Activated naive CD8-positive, alpha-beta T cell treated with anti-CD3 and anti-CD28 coated beads, Interleukin-2, amount 50 U/mL, for 24 hours (primary cell): Measurements from ENCODE around the gene CIROP.

Experiments used
- ATAC-seq: fragments of 150-1000 bp; cut with Tn5 transposase; one replicate; pipeline ENCODE4 v1.10.0; 2021
- DNase-seq: peaks from one replicate; pipeline ENCODE4 v3.0.0; 2021
- H3K27ac Mint-ChIP-seq: one replicate; pipeline ENCODE4 v1.8.0; 2021; ENCODE audit warnings: mild to moderate bottlenecking, mixed read lengths
- H3K27me3 Mint-ChIP-seq: one replicate; pipeline ENCODE4 v1.8.0; 2021; ENCODE audit warnings: mixed read lengths
- H3K36me3 Mint-ChIP-seq: one replicate; pipeline ENCODE4 v1.8.0; 2021; ENCODE audit warnings: low read depth, mixed read lengths
- H3K4me1 Mint-ChIP-seq: one replicate; pipeline ENCODE4 v1.8.0; 2021; ENCODE audit warnings: mixed read lengths
- H3K4me3 Mint-ChIP-seq: one replicate; pipeline ENCODE4 v1.8.0; 2021; ENCODE audit warnings: mild to moderate bottlenecking, moderate library complexity, mixed read lengths
- H3K9me3 Mint-ChIP-seq: one replicate; pipeline ENCODE4 v1.8.0; 2021; ENCODE audit warnings: mixed read lengths

CIROP gene

GRCh38 chr14:23066368-23066767 lies 38.4 kb downstream of the CIROP start:
- H3K36me3 Mint-ChIP-seq = peaks cover 58% of the 10 kb centered on the region
- no peak for ATAC-seq
- H3K27ac Mint-ChIP-seq = no peak overlapping the region
- DNase-seq = no peak
- no peak overlapping the region for H3K4me3 Mint-ChIP-seq
- peaks cover 31% of the 10 kb centered on the region for H3K4me1 Mint-ChIP-seq
- H3K27me3 Mint-ChIP-seq = no peaks in the 10 kb centered on the region
- no peaks in the 10 kb centered on the region for H3K9me3 Mint-ChIP-seq

- no peak for DNase-seq
- Mint-ChIP-seq H3K4me1 (peaks cover 11% of the 10 kb centered on the region), H3K27me3 (no peaks in the 10 kb centered on the region), H3K9me3 (no peaks in the 10 kb centered on the region), H3K36me3 (peaks cover 64% of the 10 kb centered on the region), H3K4me3 (no peak overlapping the region), H3K27ac (no peak overlapping the region)
- no peak for ATAC-seq
Measured at GRCh38 chr14:23063601-23064000, 41.2 kb downstream of the CIROP start.

GRCh38 chr14:23062002-23062401 lies 42.8 kb downstream of the CIROP start:
- ATAC-seq (no peak), DNase-seq (no peak)
- peaks cover under 1% of the 10 kb centered on the region for H3K27me3 Mint-ChIP-seq
- H3K4me3 Mint-ChIP-seq = no peak overlapping the region
- H3K36me3 Mint-ChIP-seq = peaks cover 63% of the 10 kb centered on the region
- no peaks in the 10 kb centered on the region for H3K9me3 Mint-ChIP-seq
- H3K27ac Mint-ChIP-seq = no peak overlapping the region
- H3K4me1 Mint-ChIP-seq = peaks cover 12% of the 10 kb centered on the region

GRCh38 chr14:23060536-23061260 lies 44.1 kb downstream of the CIROP start:
- no peak for ATAC-seq
- no peak overlapping the region for H3K4me3 Mint-ChIP-seq

GRCh38 chr14:23058654-23059504 lies 45.9 kb downstream of the CIROP start:
- H3K4me3 Mint-ChIP-seq = no peak overlapping the region
- ATAC-seq (no peak), DNase-seq (no peak)
- peaks cover 36% of the 10 kb centered on the region for H3K36me3 Mint-ChIP-seq
- H3K27me3 Mint-ChIP-seq = peaks cover 8% of the 10 kb centered on the region
- no peaks in the 10 kb centered on the region for H3K9me3 Mint-ChIP-seq
- H3K27ac Mint-ChIP-seq = no peak overlapping the region
- peaks cover 17% of the 10 kb centered on the region for H3K4me1 Mint-ChIP-seq

More at GRCh38 chr14:23060536-23061260, 44.1 kb downstream of the CIROP start:
- Mint-ChIP-seq H3K27me3 (peaks cover 8% of the 10 kb centered on the region), H3K27ac (no peak overlapping the region), H3K4me1 (peaks cover 20% of the 10 kb centered on the region), H3K9me3 (no peaks in the 10 kb centered on the region), H3K36me3 (peaks cover 49% of the 10 kb centered on the region)
- DNase-seq = no peak

GRCh38 chr14:23057757-23058653 lies 46.8 kb downstream of the CIROP start:
- peak overlapping the region; percentile 78 for H3K4me3 Mint-ChIP-seq
- ATAC-seq (peak; percentile 75), DNase-seq (peak; percentile 92)
- no peak overlapping the region for H3K27ac Mint-ChIP-seq
- H3K36me3 Mint-ChIP-seq = peaks cover 28% of the 10 kb centered on the region
- H3K4me1 Mint-ChIP-seq = peaks cover 17% of the 10 kb centered on the region
- H3K27me3 Mint-ChIP-seq = peaks cover 8% of the 10 kb centered on the region
- no peaks in the 10 kb centered on the region for H3K9me3 Mint-ChIP-seq

- peak within 1 kb of the TSS; percentile 76 for H3K27ac Mint-ChIP-seq
- H3K9me3 Mint-ChIP-seq = no peaks in the 10 kb centered on the region
- DNase-seq (peak; percentile 73), ATAC-seq (peak; percentile 71)
- peaks cover 20% of the 10 kb centered on the region for H3K36me3 Mint-ChIP-seq
- peaks cover 8% of the 10 kb centered on the region for H3K27me3 Mint-ChIP-seq
- peak within 1 kb of the TSS; percentile 78 for H3K4me3 Mint-ChIP-seq
- peaks cover 17% of the 10 kb centered on the region for H3K4me1 Mint-ChIP-seq
Measured at GRCh38 chr14:23056956-23057756, 47.6 kb downstream of the CIROP start, which contains the start of gene CDH24. TSS of gene CDH24 (minus strand) at chr14:23057520. CDS start at chr14:23055733, 1,787 bp downstream.

- Mint-ChIP-seq H3K36me3 (peaks cover 18% of the 10 kb centered on the region), H3K4me3 (peak overlapping the region; percentile 78), H3K4me1 (peaks cover 17% of the 10 kb centered on the region), H3K27ac (peak overlapping the region; percentile 76), H3K9me3 (no peaks in the 10 kb centered on the region), H3K27me3 (peaks cover 8% of the 10 kb centered on the region)
- peak; percentile 75 for DNase-seq
- ATAC-seq = peak; percentile 72
Measured at GRCh38 chr14:23056145-23056955, 48.4 kb downstream of the CIROP start.

GRCh38 chr14:23055621-23056144 lies 49.1 kb downstream of the CIROP start:
- H3K9me3 Mint-ChIP-seq = no peaks in the 10 kb centered on the region
- H3K4me3 Mint-ChIP-seq = peak overlapping the region; percentile 78
- H3K27me3 Mint-ChIP-seq = peaks cover 8% of the 10 kb centered on the region
- no peak for DNase-seq
- no peak overlapping the region for H3K27ac Mint-ChIP-seq
- peaks cover 14% of the 10 kb centered on the region for H3K36me3 Mint-ChIP-seq
- no peak for ATAC-seq
- H3K4me1 Mint-ChIP-seq = peaks cover 17% of the 10 kb centered on the region

- Mint-ChIP-seq H3K4me1 (peaks cover 17% of the 10 kb centered on the region), H3K36me3 (peaks cover 9% of the 10 kb centered on the region), H3K27ac (no peak overlapping the region), H3K9me3 (no peaks in the 10 kb centered on the region), H3K4me3 (no peak overlapping the region), H3K27me3 (peaks cover 8% of the 10 kb centered on the region)
- DNase-seq (no peak), ATAC-seq (no peak)
Measured at GRCh38 chr14:23055147-23055550, 49.6 kb downstream of the CIROP start.

- H3K36me3 Mint-ChIP-seq = peaks cover 4% of the 10 kb centered on the region
- no peak for ATAC-seq
- no peak overlapping the region for H3K4me3 Mint-ChIP-seq
- DNase-seq = peak; percentile 52
- peaks cover 17% of the 10 kb centered on the region for H3K4me1 Mint-ChIP-seq
- no peak overlapping the region for H3K27ac Mint-ChIP-seq
- peaks cover 8% of the 10 kb centered on the region for H3K27me3 Mint-ChIP-seq
- no peaks in the 10 kb centered on the region for H3K9me3 Mint-ChIP-seq
Measured at GRCh38 chr14:23054000-23054811, 50.6 kb downstream of the CIROP start.

GRCh38 chr14:23053426-23053825 lies 51.4 kb downstream of the CIROP start:
- peaks cover 8% of the 10 kb centered on the region for H3K27me3 Mint-ChIP-seq
- ATAC-seq (no peak), DNase-seq (no peak)
- no peaks in the 10 kb centered on the region for H3K9me3 Mint-ChIP-seq
- H3K4me3 Mint-ChIP-seq = no peak overlapping the region
- no peak overlapping the region for H3K27ac Mint-ChIP-seq
- peaks cover 2% of the 10 kb centered on the region for H3K36me3 Mint-ChIP-seq
- peaks cover 17% of the 10 kb centered on the region for H3K4me1 Mint-ChIP-seq
